NCI-H82 treated with DMSO at 0.1 percent for 48 hours (cell line): Measurements from ENCODE around the gene PHLPP1.
"Not testable (repeated sequence)": the region's sequence is repeated elsewhere in the genome, so short reads cannot be mapped to it uniquely, and the experiment has no call there.

ENCODE experiments used
- DNase-seq: peaks from one replicate; lab custom pipeline; 2025; ENCODE audit not compliant: unreplicated experiment; lab: John Stamatoyannopoulos, UW

Gene PHLPP1

GRCh38 chr18:62880673-62881364 lies 165.5 kb downstream of the PHLPP1 start:
- no peak for DNase-seq

DNA sequence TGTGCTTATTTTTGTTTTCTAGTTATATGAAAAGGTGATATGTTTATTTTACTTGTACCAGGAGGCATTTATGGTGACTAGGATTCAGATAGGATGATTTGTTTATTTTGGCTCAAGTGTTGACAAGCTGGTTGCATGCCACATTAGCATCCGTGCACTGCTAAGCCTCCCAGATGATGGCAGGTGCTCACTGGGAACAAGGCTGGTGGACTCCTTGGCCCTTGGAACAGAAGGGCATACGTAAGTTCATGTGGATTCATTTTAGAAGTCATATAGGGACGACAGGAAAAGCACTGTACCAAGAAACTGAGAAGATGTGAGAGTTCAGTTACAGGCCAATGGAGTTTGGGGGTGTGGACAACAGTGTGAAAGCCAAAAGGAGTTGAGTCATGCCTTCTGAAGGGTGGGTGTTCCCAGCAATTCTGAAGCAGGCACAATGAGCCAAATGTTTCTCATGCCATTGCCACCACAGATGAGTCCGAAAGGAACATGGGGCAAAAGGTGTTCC lies 166.2 kb downstream of the PHLPP1 start:
- no peak for DNase-seq

DNA sequence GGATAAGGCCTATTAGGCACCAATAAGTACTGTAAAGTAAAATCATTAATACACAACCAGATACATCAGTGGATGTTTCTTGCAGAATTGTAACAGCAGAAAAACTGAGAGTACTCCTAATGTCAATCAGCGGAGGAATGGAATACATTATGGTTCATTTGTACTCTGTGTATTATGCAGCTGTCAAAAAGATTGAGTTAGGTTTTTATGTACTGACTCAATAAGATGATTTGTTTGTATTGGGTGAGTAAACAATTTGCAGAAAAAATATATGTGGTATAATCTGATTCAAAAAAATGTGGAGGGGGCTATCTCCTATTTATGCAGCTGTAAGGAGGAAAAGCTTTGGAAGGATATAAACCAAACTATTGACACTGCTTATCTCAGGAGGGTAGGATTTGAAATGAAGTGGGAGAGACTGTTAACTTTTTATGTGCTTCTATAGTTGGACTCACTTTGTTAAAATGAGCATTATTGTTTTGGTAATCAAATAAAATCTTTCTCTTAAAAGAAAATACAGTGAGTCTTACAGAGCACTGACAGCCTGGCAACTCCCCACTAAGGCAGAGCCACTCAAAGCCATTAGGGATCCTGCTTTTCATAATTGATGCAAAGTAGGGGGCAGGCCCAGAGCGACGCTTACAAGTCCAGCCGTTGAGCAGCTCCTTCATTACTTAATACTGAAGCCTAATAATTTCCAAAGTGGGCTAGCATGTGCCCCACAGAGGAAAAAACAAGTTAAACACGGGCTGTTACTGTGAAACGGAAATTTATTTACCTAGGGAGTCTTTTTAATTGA lies 168.8 kb downstream of the PHLPP1 start:
- no peak for DNase-seq

DNA sequence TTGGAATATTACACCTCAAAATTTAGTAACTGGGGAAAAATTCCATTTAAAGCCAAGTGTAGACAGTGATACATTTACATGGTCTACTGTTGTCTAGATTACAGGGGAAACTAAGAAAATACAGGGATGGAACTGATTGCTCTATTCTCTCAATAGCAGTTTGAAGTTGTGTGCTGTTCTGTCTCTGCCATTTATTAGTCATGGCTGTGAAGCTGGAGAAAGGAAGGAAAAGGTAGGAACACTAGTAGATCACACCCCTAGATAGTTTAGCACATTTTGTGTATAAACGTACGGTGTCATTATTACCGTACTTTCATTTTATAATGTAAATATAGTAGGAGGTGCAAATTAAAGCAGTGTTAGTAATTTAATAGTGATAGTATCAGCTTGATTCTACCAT lies 170.5 kb downstream of the PHLPP1 start:
- no peak for DNase-seq

GRCh38 chr18:62894681-62895390 lies 179.5 kb downstream of the PHLPP1 start:
- no peak for DNase-seq

GRCh38 chr18:62897153-62897552 lies 181.8 kb downstream of the PHLPP1 start:
- no peak for DNase-seq

DNA sequence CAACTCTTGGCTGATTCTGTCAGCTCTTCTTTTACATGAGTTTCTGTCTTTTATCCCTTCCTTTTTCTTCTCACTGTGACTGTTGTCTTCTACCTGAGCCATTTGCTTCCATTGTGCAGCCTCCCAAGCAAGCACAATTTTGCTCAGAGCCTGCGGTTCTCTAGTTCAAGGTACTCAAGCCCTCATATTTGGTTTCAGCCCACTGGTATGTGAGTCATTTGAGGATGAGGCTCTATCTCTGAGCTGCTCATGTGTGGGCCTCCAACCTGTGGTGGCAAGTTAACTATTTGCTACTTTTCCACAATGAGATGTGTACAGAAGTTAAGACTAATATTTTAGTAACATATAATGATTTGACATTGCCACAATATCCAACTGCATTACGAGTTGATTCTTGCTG lies 183.0 kb downstream of the PHLPP1 start:
- no peak for DNase-seq

- DNase-seq, result no peak
Observed at GRCh38 chr18:62899534-62899933, 184.2 kb downstream of the PHLPP1 start.

DNA sequence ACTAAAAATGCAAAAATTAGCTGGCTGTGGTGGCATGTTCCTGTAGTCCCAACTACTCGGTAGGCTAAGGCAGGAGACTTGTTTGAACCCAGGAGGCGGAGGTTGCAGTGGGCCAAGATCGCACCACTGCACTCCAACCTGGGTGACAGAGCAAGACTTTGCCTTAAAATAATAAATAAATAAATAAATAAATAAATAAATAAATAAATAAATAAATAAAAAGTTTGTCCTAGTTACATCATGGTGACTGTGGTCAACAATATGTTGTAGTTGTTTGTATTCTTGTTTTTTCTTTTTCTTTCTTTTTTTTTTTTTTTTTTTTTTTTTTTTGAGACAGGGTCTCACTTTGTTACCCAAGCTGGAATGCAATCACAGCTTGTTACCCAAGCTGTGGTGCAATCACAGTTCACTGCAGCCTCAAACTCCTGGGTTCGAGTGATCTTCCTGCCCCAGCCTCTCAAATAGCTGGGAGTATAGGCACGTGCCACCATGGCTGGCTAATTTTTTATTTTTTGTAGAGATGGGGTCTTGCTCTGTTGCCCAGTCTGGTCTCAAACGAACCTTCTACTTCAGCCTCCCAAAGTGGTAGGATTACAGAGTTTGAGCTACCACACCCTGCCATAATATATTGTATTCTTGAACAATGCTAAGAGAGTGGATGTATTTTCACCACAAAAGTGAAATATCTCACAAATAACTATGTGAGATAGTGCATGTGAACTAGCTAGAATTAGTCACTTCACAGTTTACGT lies 185.0 kb downstream of the PHLPP1 start:
- no peak for DNase-seq

- DNase-seq, result no peak
Observed at GRCh38 chr18:62902776-62903175, 187.4 kb downstream of the PHLPP1 start.

GRCh38 chr18:62904396-62905285 lies 189.3 kb downstream of the PHLPP1 start:
- no peak for DNase-seq

GRCh38 chr18:62912885-62913284 lies 197.5 kb downstream of the PHLPP1 start:
- no peak for DNase-seq

DNA sequence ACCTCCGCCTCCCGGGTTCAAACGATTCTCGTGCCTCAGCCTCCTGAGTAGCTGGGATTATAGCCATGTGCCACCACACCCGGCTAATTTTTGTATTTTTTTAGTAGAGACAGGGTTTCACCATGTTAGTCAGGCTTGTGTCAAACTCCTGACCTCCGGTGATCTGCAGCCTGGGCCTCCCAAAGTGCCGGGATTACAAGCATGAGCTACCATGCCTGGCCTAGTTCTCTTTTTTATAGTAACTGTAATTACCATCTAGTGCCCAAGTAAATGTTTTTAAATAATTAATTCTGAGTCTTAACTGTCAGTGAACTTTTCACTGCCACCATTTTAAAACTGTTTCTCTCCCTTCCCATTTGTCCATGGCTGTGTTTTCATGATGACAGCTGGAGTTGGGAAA lies 198.5 kb downstream of the PHLPP1 start:
- DNase-seq, result not testable (repeated sequence)

GRCh38 chr18:62914871-62915392 lies 199.6 kb downstream of the PHLPP1 start:
- no peak for DNase-seq

- peak; percentile 31 for DNase-seq
Observed at GRCh38 chr18:62918361-62918760, 203.0 kb downstream of the PHLPP1 start.

- peak; percentile 79 for DNase-seq
Observed at GRCh38 chr18:62919109-62919838, 203.9 kb downstream of the PHLPP1 start.

- DNase-seq, result no peak
Observed at GRCh38 chr18:62925031-62925688, 209.8 kb downstream of the PHLPP1 start.

- no peak for DNase-seq
Observed at GRCh38 chr18:62928326-62928725, 213.0 kb downstream of the PHLPP1 start.
